Loucy (cell line): ENCODE results near the gene KRTAP10-12.

ENCODE experiments used
- H2AFZ ChIP-seq: fragments of 200-600 bp; sonication (generic); 2 replicates; pipeline ENCODE4 v1.6.0; 2016; ENCODE audit warnings: antibody characterized with exemption, mild to moderate bottlenecking, low read length, moderate library complexity
- H3F3A ChIP-seq: fragments of 200-600 bp; 2 replicates; pipeline ENCODE4 v1.6.0; 2016; ENCODE audit warnings: antibody characterized with exemption, low read depth, mild to moderate bottlenecking
- H3K27me3 ChIP-seq: fragments of 200-600 bp; sonication (generic); 2 replicates; pipeline ENCODE4 v1.6.1; 2014; ENCODE audit warnings: low read length, mild to moderate bottlenecking; ENCODE audit not compliant: insufficient read depth, poor library complexity, severe bottlenecking
- H3K36me3 ChIP-seq: fragments of 200-600 bp; sonication (generic); 2 replicates; pipeline ENCODE4 v1.6.1; 2016; ENCODE audit warnings: low read length; ENCODE audit not compliant: insufficient read depth
- H3K4me1 ChIP-seq: fragments of 200-600 bp; sonication (generic); 2 replicates; pipeline ENCODE4 v1.5.1; 2014; ENCODE audit warnings: low read length, mild to moderate bottlenecking; ENCODE audit not compliant: insufficient read depth, poor library complexity, severe bottlenecking
- H3K4me2 ChIP-seq: fragments of 200-600 bp; sonication (generic); 2 replicates; pipeline ENCODE4 v1.6.0; 2014; ENCODE audit warnings: antibody characterized with exemption, low read length, low read depth, mild to moderate bottlenecking; ENCODE audit not compliant: poor library complexity, severe bottlenecking
- H3K4me3 ChIP-seq: fragments of 200-600 bp; sonication (generic); 2 replicates; pipeline ENCODE4 v1.5.1; 2014; ENCODE audit warnings: low read length, mild to moderate bottlenecking, mixed read lengths; ENCODE audit not compliant: poor library complexity, severe bottlenecking
- H3K79me2 ChIP-seq: fragments of 200-600 bp; sonication (generic); 2 replicates; pipeline ENCODE4 v1.6.1; 2014; ENCODE audit warnings: low read length; ENCODE audit not compliant: insufficient read depth
- H3K9ac ChIP-seq: fragments of 200-600 bp; sonication (generic); 2 replicates; pipeline ENCODE4 v1.6.0; 2014; ENCODE audit warnings: mild to moderate bottlenecking, low read depth, low read length, moderate library complexity; ENCODE audit not compliant: poor library complexity, severe bottlenecking
- H3K9me2 ChIP-seq: fragments of 200-600 bp; sonication (generic); replicated peaks from 2 replicates; pipeline ENCODE4 v1.6.1; 2016; ENCODE audit warnings: low read depth, low read length, mixed read lengths
- H3K9me3 ChIP-seq: fragments of 200-600 bp; sonication (generic); 2 replicates; pipeline ENCODE4 v1.6.1; 2014; ENCODE audit warnings: mild to moderate bottlenecking, antibody characterized with exemption, low read length, low read depth; ENCODE audit not compliant: insufficient read depth
- H4K20me1 ChIP-seq: fragments of 200-600 bp; sonication (generic); 2 replicates; pipeline ENCODE4 v1.6.0; 2014; ENCODE audit warnings: antibody characterized with exemption, low read length, mild to moderate bottlenecking; ENCODE audit not compliant: insufficient read depth, poor library complexity, severe bottlenecking
- EZH2phosphoT487 ChIP-seq: fragments of 200-600 bp; IDR thresholded peaks from 2 replicates; pipeline ENCODE4 v1.6.1; 2018; ENCODE audit warnings: antibody characterized with exemption, mild to moderate bottlenecking, moderate library complexity, borderline replicate concordance
- TF ChIP-seq, protein P1 (sequence below): fragments of 200-600 bp; sonication (generic); conservative IDR thresholded peaks from 2 replicates; pipeline ENCODE4 v1.5.1; 2014; ENCODE audit warnings: mild to moderate bottlenecking, antibody characterized with exemption, low read length

The KRTAP10-12 gene

DNA sequence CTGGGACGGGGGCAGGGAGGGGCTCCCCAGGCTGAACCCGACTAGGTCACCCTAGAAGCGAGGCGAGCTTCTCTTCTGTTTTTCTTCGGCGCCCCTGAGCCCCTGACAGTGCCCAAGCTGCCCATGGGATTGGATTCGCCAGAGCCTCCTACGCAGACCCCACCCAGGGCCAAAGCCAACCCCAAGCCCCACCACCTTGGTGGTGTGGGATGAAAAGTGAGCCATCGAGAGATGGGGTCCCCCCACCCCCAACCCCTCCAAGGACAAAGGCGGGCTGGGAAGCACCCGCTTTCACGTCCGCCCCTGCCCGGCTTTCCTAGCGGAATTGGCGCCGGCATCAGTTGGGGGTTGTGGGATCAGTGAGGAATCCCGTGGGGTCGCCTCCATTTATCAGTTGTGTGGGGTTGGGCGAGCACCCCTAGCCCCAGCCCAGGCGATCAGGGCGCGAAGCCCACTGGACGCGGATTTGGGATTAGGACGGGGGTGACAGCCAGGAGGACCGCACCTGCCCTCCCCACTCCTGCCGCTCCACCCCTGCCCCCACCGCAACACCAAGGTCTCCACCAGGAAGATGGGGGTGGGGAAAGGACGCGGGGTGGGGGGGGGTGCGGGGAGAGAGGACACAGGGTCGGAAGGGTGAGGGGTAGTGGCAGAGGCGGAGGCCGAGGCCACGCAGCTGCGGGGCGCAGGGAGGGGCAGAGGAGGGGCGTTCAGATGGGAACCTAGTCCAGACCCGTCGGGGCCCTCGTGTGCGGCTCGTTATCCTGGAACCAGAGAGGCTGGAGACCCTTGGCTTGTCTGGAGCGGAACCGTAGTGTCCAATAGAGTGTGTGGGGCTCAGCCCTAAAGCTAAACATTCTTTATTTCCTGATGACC is 10.0 kb downstream of the KRTAP10-12 start:
- Histone ChIP-seq H3K4me1 (no peaks in the 10 kb centered on the region), H4K20me1 (no peaks in the 10 kb centered on the region), H3K9me2 (no peaks in the 10 kb centered on the region), H3F3A (no peaks in the 10 kb centered on the region), H3K9ac (no peak overlapping the region), H3K4me3 (no peak overlapping the region), H3K79me2 (no peaks in the 10 kb centered on the region), H2AFZ (no peak overlapping the region), H3K27me3 (no peaks in the 10 kb centered on the region), H3K36me3 (no peaks in the 10 kb centered on the region), H3K9me3 (no peaks in the 10 kb centered on the region), H3K4me2 (no peak overlapping the region)
- TF ChIP-seq EZH2phosphoT487, result no peak
- TF ChIP-seq, protein P1, sequence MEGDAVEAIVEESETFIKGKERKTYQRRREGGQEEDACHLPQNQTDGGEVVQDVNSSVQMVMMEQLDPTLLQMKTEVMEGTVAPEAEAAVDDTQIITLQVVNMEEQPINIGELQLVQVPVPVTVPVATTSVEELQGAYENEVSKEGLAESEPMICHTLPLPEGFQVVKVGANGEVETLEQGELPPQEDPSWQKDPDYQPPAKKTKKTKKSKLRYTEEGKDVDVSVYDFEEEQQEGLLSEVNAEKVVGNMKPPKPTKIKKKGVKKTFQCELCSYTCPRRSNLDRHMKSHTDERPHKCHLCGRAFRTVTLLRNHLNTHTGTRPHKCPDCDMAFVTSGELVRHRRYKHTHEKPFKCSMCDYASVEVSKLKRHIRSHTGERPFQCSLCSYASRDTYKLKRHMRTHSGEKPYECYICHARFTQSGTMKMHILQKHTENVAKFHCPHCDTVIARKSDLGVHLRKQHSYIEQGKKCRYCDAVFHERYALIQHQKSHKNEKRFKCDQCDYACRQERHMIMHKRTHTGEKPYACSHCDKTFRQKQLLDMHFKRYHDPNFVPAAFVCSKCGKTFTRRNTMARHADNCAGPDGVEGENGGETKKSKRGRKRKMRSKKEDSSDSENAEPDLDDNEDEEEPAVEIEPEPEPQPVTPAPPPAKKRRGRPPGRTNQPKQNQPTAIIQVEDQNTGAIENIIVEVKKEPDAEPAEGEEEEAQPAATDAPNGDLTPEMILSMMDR, result no peak

DNA sequence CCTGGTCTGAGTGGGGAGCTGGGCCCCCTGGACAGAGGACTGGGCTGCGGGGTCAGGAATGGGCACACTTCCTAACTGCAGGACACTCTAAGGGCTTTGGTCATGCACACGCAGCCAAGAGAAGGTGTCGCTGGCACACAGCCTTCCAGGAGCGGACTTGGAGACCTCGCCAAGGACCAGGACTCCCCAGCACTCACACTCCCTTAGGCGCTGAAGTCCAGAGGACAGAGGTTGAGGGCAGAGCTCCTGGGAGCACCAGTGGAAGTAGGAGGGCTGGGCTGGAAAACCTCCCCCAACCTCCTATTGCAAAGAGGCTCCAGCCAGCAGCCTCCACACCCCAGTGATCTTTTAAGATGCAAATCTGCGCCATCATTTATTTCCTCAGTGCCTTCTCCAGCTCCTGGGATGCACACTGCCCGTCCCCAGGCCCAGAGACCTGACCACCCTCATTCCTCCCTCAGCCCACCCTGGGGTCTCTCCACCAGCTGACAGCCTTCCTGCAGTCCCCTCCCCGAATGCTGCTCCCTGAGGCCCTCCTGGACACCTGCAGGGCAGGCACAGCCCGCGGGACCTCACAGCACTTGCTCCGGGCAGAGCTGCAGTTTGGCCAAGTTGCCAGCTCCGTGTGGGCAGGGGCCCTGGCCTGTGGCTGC is 11.4 kb downstream of the KRTAP10-12 start:
- no peaks in the 10 kb centered on the region for H4K20me1 ChIP-seq
- H3K9ac ChIP-seq, result no peak overlapping the region
- H2AFZ ChIP-seq, result no peak overlapping the region
- no peaks in the 10 kb centered on the region for H3F3A ChIP-seq
- H3K4me2 ChIP-seq, result no peak overlapping the region
- H3K4me3 ChIP-seq, result no peak overlapping the region
- H3K9me2 ChIP-seq, result no peaks in the 10 kb centered on the region
- no peaks in the 10 kb centered on the region for H3K4me1 ChIP-seq
- no peaks in the 10 kb centered on the region for H3K27me3 ChIP-seq
- TF ChIP-seq, protein P1, result no peak
- no peak for TF ChIP-seq EZH2phosphoT487
- H3K36me3 ChIP-seq, result no peaks in the 10 kb centered on the region
- H3K9me3 ChIP-seq, result no peaks in the 10 kb centered on the region
- H3K79me2 ChIP-seq, result no peaks in the 10 kb centered on the region

DNA sequence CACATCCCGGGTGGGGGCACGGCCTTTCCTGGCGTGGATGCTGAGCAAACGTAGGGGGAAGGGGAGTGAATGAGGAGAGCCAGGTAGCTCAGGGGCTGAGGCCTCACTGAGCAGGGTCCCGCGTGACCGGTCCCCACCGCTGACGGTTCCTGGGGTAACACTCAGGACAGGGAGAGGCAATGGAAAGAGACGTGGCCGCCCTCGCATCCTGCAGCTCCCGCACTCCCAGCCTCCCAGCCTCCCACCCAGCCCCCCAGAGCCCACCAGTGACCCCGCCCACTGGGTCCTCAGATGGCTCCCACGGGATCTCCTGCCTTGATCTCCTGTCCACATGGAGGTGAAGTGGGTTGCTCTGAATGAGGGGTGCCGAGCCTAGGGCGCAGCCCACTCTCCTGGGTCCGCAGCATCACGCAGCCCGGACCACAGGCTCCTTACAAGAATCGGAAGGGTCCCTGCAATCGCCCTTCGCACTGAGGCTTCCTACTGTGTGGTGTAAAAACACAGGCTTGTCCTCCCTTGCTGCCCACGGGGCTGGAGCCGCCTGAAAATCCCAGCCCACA is 12.0 kb downstream of the KRTAP10-12 start:
- Histone ChIP-seq H3F3A (no peaks in the 10 kb centered on the region), H3K79me2 (no peaks in the 10 kb centered on the region), H3K4me1 (no peaks in the 10 kb centered on the region), H3K27me3 (no peaks in the 10 kb centered on the region), H3K9me3 (no peaks in the 10 kb centered on the region), H3K36me3 (no peaks in the 10 kb centered on the region), H2AFZ (no peak overlapping the region), H4K20me1 (no peaks in the 10 kb centered on the region), H3K9ac (no peak overlapping the region), H3K9me2 (no peaks in the 10 kb centered on the region), H3K4me3 (no peak overlapping the region), H3K4me2 (no peak overlapping the region)
- TF ChIP-seq EZH2phosphoT487, result no peak
- TF ChIP-seq, protein P1, result no peak
